AG04450 (cell line): ENCODE measurements around the gene AUTS2. TPM values are rescaled to one million over a fixed set of nuclear protein-coding genes. Genes with fewer than 3 reads are reported as not detected.

Experiments used
- CTCF ChIA-PET: fragments of 300-600, 350-600 bp; formaldehyde crosslinking; extraction: SDS; loops from one replicate; lab custom pipeline; 2022; ENCODE audit warnings: antibody characterized with exemption, inconsistent platforms; lab: Charles Lee
- POLR2A ChIA-PET: fragments of 350-600 bp; formaldehyde crosslinking; extraction: SDS; loops from one replicate; lab custom pipeline; 2021; ENCODE audit warnings: antibody characterized with exemption, inconsistent platforms; lab: Yijun Ruan, JAX
- DNase-seq: peaks from one replicate; pipeline ENCODE4 v3.0.0-alpha.2; 2011; ENCODE audit warnings: low read depth, low spot score
- H3K27ac ChIP-seq: one replicate; pipeline ENCODE4 v1.5.1; 2012; ENCODE audit warnings: low read depth, low read length, control low read depth
- H3K27me3 ChIP-seq: one replicate; pipeline ENCODE4 v1.6.0; 2012; ENCODE audit warnings: low read length; ENCODE audit not compliant: control insufficient read depth, insufficient read depth
- H3K4me3 ChIP-seq: 2 replicates; pipeline ENCODE4 v1.5.1; 2011; ENCODE audit warnings: mild to moderate bottlenecking, low read depth, low read length, control low read depth
- H3K9me3 ChIP-seq: 2 replicates; pipeline ENCODE4 v1.5.1; 2012; ENCODE audit warnings: low read length; ENCODE audit not compliant: control insufficient read depth, insufficient read depth
- CTCF ChIP-seq: IDR thresholded peaks from 2 replicates; pipeline ENCODE4 v1.5.1; 2011; ENCODE audit warnings: low read depth, low read length, control low read depth, inconsistent platforms
- polyA plus RNA-seq: library from polyadenylated mRNA; depleted of rRNA; stranded (reverse); fragments of >200 nt; gene quantifications from 2 replicates; pipeline ENCODE4 v1.2.3, GENCODE V29; 2011

The AUTS2 gene
- polyA plus RNA-seq, 1 experiment = 1.5 TPM

GRCh38 chr7:69682518-69682917 lies 84.2 kb downstream of the AUTS2 start:
- ChIA-PET POLR2A (no interaction called here), CTCF (no interaction called here)
- TF ChIP-seq CTCF = no peak
- Histone ChIP-seq H3K27me3 (no peaks in the 10 kb centered on the region), H3K27ac (no peak overlapping the region), H3K9me3 (no peaks in the 10 kb centered on the region), H3K4me3 (no peak overlapping the region)
- no peak for DNase-seq

GRCh38 chr7:69683002-69683401 lies 84.7 kb downstream of the AUTS2 start:
- Histone ChIP-seq H3K27ac (no peak overlapping the region), H3K27me3 (no peaks in the 10 kb centered on the region), H3K9me3 (no peaks in the 10 kb centered on the region), H3K4me3 (no peak overlapping the region)
- CTCF ChIA-PET = no interaction called here
- DNase-seq = no peak
- TF ChIP-seq CTCF = no peak
- POLR2A ChIA-PET = no interaction called here

GRCh38 chr7:69684369-69685292 lies 86.4 kb downstream of the AUTS2 start:
- ChIA-PET POLR2A (no interaction called here), CTCF (no interaction called here)
- no peak for DNase-seq
- Histone ChIP-seq H3K27me3 (no peaks in the 10 kb centered on the region), H3K27ac (no peak overlapping the region), H3K4me3 (no peak overlapping the region), H3K9me3 (no peaks in the 10 kb centered on the region; the same call in 1 of the 2 replicates)
- no peak for TF ChIP-seq CTCF

- ChIA-PET CTCF (no interaction called here), POLR2A (no interaction called here)
- Histone ChIP-seq H3K4me3 (no peak overlapping the region), H3K9me3 (peaks cover under 1% of the 10 kb centered on the region; the same call in 1 of the 2 replicates), H3K27me3 (no peaks in the 10 kb centered on the region), H3K27ac (no peak overlapping the region)
- TF ChIP-seq CTCF = no peak
- DNase-seq = no peak
Observed at GRCh38 chr7:69685293-69685631, 87.0 kb downstream of the AUTS2 start.

GRCh38 chr7:69686366-69686765 lies 88.1 kb downstream of the AUTS2 start:
- CTCF ChIA-PET = no interaction called here
- POLR2A ChIA-PET = no interaction called here
- Histone ChIP-seq H3K4me3 (no peak overlapping the region), H3K27ac (no peak overlapping the region), H3K27me3 (no peaks in the 10 kb centered on the region), H3K9me3 (peaks cover 3% of the 10 kb centered on the region; the same call in 1 of the 2 replicates)
- no peak for TF ChIP-seq CTCF
- no peak for DNase-seq
